Left lung (tissue), 10 donors: Measurements from ENCODE around the gene FGFR3. TPM values are rescaled to one million over a fixed set of nuclear protein-coding genes. Genes with fewer than 3 reads are reported as not detected.

ENCODE experiments used
- ATAC-seq: fragments of 200-7000 bp; cut with Tn5 transposase; one replicate; pipeline ENCODE4 v1.9.1; 2020; ENCODE audit warnings: moderate library complexity
- DNase-seq, 4 donors: peaks; one replicate each; pipeline ENCODE4 v3.0.0-alpha.2; 2013 to 2020
- H3K27ac ChIP-seq, 2 donors: fragments of 200-600 bp; sonication (generic) in 1 of 2; one replicate each; pipeline versions ENCODE4 v1.5.0 to v1.8.0; 2020 to 2021
- H3K27me3 ChIP-seq, 2 donors: fragments of 200-600 bp; sonication (generic) in 1 of 2; one replicate each; pipeline versions ENCODE4 v1.5.0 to v1.8.0; 2020 to 2021
- H3K36me3 ChIP-seq, 2 donors: fragments of 200-600 bp; sonication (generic) in 1 of 2; one replicate each; pipeline versions ENCODE4 v1.5.0 to v1.8.0; 2020 to 2021
- H3K4me1 ChIP-seq, 2 donors: fragments of 200-600 bp; one replicate each; pipeline ENCODE4 v1.8.0; 2021
- H3K4me3 ChIP-seq, 2 donors: fragments of 200-600 bp; sonication (generic) in 1 of 2; one replicate each; pipeline versions ENCODE4 v1.5.0 to v1.8.0; 2020 to 2021; ENCODE audit warnings: mild to moderate bottlenecking in 1 of 2
- H3K9me3 ChIP-seq, 2 donors: fragments of 200-600 bp; sonication (generic) in 1 of 2; one replicate each; pipeline versions ENCODE4 v1.5.0 to v1.8.0; 2020 to 2021
- CTCF ChIP-seq, 2 donors: fragments of 200-600 bp; sonication (generic) in 1 of 2; IDR thresholded peaks; one replicate each; pipeline versions ENCODE4 v1.5.0 to v1.8.0; 2021; ENCODE audit warnings: antibody characterized with exemption in 2 of 2
- intact Hi-C, 2 donors: fragments of 100-400 bp; cut with DNase I; formaldehyde crosslinking; loops; one replicate each; pipeline versions ENCODE4 v1.11.2 to v1.14.2; 2022
- polyA plus RNA-seq, 6 donors: library from polyadenylated mRNA; unstranded; fragments of 120-200 nt; gene quantifications; one replicate each; pipeline ENCODE4 v1.2.1, GENCODE V29; 2013; ENCODE audit not compliant: insufficient read length in 6 of 6
- total RNA-seq, 2 donors: library from RNA; stranded (reverse); fragmentation: NEBNext Ultra II Directional; extraction: Animal tissue kit (Norgen Biotek cat#: 25700); gene quantifications; one replicate each; pipeline ENCODE4 v1.2.1, GENCODE V29; 2021
- donor health status: DM: no; HTN: yes; CAD: no.
- donor health status: DM: no; HTN: no; CAD: no.

The FGFR3 gene
- total and polyA plus RNA-seq, 8 donors, result 10.8 to 134 (median 90.4) TPM

- H3K4me3 ChIP-seq, result no peak overlapping the region
- H3K9me3 ChIP-seq, result no peaks in the 10 kb centered on the region
- H3K27me3 ChIP-seq, result peaks cover 24 to 64% of the 10 kb centered on the region in 2 donors
- DNase-seq (no peak), ATAC-seq (no peak)
- H3K4me1 ChIP-seq, result peaks cover 11 to 23% of the 10 kb centered on the region in 2 donors
- no peaks in the 10 kb centered on the region for H3K36me3 ChIP-seq
- H3K27ac ChIP-seq, result no peak overlapping the region
- no peak for TF ChIP-seq CTCF (IDR thresholded peaks at IDR 0.05)
- intact Hi-C loops, result no loop called here
Measured at GRCh38 chr4:1797298-1797860, 4.3 kb downstream of the FGFR3 start.

- H3K27ac ChIP-seq, result no peak overlapping the region
Measured at GRCh38 chr4:1797861-1798579, 4.9 kb downstream of the FGFR3 start.

GRCh38 chr4:1798580-1799386, 5.7 kb downstream of the FGFR3 start:
- no peak for ATAC-seq
- no peak overlapping the region for H3K27ac ChIP-seq
- no peak for TF ChIP-seq CTCF (IDR thresholded peaks at IDR 0.05)
- H3K4me3 ChIP-seq, result no peak overlapping the region
- no peaks in the 10 kb centered on the region for H3K9me3 ChIP-seq
- peaks cover 24 to 54% of the 10 kb centered on the region in 2 donors for H3K27me3 ChIP-seq
- DNase-seq, result no peak
- intact Hi-C loops, result no loop called here
- peaks cover 11 to 21% of the 10 kb centered on the region in 2 donors for H3K4me1 ChIP-seq
- H3K36me3 ChIP-seq, result no peaks in the 10 kb centered on the region

More at GRCh38 chr4:1797861-1798579, 4.9 kb downstream of the FGFR3 start:
- TF ChIP-seq CTCF (IDR thresholded peaks at IDR 0.05), result no peak
- intact Hi-C loops, result no loop called here
- peak in 2 of 4 donors; percentile 69 to 89 for DNase-seq
- Histone ChIP-seq H3K27me3 (peaks cover 24 to 58% of the 10 kb centered on the region in 2 donors), H3K36me3 (no peaks in the 10 kb centered on the region), H3K4me3 (no peak overlapping the region), H3K9me3 (no peaks in the 10 kb centered on the region), H3K4me1 (peaks cover 11 to 23% of the 10 kb centered on the region in 2 donors)
- no peak for ATAC-seq

DNA sequence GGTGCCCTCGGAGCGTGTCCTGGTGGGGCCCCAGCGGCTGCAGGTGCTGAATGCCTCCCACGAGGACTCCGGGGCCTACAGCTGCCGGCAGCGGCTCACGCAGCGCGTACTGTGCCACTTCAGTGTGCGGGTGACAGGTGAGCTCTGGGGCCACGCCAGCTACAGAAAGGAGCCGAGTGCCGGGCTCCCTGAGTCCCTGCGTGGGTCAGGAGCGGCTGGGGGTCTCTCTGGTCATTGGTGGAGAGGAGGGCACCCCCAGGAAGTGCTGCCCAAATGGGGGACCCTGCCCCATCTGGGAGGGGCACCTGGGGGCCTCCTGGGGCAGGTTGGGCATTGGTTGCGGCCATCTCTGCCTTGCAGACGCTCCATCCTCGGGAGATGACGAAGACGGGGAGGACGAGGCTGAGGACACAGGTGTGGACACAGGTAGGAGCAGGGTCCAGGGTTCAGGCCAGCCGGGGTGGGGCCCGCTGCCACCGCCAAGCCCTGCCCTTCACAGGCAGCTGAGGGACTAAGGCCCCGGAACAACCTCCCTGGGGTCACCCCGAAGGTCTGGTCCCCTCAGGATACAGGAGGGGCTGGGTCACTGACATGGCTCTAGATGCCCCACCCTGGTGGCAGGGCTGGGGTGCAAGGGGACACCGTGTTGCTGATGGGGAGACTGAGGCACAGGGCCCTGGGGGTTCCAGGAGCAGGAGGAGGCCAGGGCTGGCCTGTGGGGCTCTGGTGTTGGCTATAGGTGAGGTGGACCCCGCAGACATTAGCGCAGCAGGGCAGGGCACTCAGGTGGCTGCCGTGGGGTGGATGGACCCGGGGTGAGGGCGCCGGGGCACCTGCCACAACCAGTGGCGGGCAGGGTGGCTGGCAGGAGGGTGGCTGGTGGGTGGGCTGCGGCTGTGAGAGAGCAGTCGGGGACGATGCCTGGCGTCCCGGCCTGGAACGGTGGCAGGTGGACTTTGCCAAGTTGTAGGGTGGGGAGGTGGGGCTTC, 6.6 kb downstream of the FGFR3 start:
- Histone ChIP-seq H3K9me3 (no peaks in the 10 kb centered on the region), H3K27me3 (peaks cover 15 to 45% of the 10 kb centered on the region in 2 donors), H3K27ac (no peak overlapping the region), H3K4me3 (no peak overlapping the region), H3K4me1 (peaks cover 5 to 12% of the 10 kb centered on the region in 2 donors), H3K36me3 (no peaks in the 10 kb centered on the region)
- no peak for ATAC-seq
- intact Hi-C loops, result no loop called here
- no peak for TF ChIP-seq CTCF (IDR thresholded peaks at IDR 0.05)
- DNase-seq, result no peak
